ENCODE data around the gene PGAP3.

Gene PGAP3

DNA sequence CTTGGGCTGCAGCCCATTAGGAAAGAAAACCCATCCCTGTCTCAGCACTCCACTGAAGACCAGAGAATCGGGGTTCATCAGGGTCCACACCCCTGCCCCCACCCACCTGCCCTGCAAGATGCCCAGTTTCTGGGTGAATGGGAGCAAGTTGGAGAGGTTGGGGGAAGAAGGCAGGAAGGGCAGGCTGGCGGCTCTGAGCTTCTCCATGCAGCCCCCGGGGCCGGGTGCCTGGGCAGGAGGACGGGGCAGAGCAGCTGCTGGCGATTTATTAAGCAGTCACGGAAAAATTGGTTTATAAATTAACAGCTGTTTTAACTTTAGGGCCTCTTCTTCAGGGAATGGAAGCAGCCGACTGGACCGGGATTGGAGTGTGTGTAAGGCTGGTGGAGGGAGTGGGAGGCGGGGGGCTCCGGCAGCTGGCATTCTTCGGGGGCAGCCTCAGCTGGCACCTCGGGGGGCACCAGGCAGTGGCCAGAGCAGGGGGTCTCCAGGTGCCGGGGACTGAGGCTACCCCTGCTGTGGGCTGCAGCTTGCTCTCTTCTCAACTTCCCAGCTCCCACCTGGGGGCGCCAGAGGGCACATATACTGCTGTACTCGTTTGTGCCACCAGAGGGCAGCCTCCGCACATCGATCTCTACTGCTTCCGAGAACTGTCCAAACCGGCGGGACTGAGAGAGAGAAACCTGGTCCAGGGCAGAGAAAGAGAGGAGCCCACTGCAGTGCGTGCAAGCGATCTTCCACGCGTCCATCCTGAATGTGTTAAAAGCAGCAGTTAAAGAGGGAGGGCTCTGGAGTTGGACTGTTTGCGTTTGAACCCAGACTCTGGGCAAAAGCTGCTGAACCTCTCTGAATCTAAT, 66.1 kb downstream of the PGAP3 start (continued):
- 0 out of 2 replicates have a peak, but pooled peaks have one; percentile 14 for TF ChIP-seq ZNF10 (tag by site-specific recombination; IDR thresholded peaks at IDR 0.05)
- TF ChIP-seq ZNF416 (tag by site-specific recombination; IDR thresholded peaks at IDR 0.05), result no peak
- TF ChIP-seq ZNF701 (tag by site-specific recombination; IDR thresholded peaks at IDR 0.05), result no peak
- peak; percentile 80 for TF ChIP-seq ZBTB17 (tag by site-specific recombination; IDR thresholded peaks at IDR 0.05)
- TF ChIP-seq ZNF16 (tag by site-specific recombination; IDR thresholded peaks at IDR 0.05; ENCODE audit: low read depth), result no peak
- TF ChIP-seq ZBTB21 (tag by site-specific recombination; IDR thresholded peaks at IDR 0.05), result no peak
- TF ChIP-seq ZNF366 (tag by site-specific recombination; conservative IDR thresholded peaks at IDR 0.05), result peak; percentile 78
- TF ChIP-seq, protein P1, sequence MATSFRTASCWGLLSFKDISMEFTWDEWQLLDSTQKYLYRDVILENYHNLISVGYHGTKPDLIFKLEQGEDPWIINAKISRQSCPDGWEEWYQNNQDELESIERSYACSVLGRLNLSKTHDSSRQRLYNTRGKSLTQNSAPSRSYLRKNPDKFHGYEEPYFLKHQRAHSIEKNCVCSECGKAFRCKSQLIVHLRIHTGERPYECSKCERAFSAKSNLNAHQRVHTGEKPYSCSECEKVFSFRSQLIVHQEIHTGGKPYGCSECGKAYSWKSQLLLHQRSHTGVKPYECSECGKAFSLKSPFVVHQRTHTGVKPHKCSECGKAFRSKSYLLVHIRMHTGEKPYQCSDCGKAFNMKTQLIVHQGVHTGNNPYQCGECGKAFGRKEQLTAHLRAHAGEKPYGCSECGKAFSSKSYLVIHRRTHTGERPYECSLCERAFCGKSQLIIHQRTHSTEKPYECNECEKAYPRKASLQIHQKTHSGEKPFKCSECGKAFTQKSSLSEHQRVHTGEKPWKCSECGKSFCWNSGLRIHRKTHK (tag by site-specific recombination; IDR thresholded peaks at IDR 0.05), result no peak
- no peak for TF ChIP-seq ZNF155 (tag by site-specific recombination; IDR thresholded peaks at IDR 0.05)
- TF ChIP-seq ZNF626 (tag by site-specific recombination; IDR thresholded peaks at IDR 0.05), result no peak
- no peak for TF ChIP-seq ZNF610 (tag by site-specific recombination; IDR thresholded peaks at IDR 0.05; ENCODE audit: borderline replicate concordance)
- no peak for TF ChIP-seq ZNF302 (tag by site-specific recombination; IDR thresholded peaks at IDR 0.05; ENCODE audit: low read depth)
- TF ChIP-seq, protein P2, sequence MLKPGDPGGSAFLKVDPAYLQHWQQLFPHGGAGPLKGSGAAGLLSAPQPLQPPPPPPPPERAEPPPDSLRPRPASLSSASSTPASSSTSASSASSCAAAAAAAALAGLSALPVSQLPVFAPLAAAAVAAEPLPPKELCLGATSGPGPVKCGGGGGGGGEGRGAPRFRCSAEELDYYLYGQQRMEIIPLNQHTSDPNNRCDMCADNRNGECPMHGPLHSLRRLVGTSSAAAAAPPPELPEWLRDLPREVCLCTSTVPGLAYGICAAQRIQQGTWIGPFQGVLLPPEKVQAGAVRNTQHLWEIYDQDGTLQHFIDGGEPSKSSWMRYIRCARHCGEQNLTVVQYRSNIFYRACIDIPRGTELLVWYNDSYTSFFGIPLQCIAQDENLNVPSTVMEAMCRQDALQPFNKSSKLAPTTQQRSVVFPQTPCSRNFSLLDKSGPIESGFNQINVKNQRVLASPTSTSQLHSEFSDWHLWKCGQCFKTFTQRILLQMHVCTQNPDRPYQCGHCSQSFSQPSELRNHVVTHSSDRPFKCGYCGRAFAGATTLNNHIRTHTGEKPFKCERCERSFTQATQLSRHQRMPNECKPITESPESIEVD (tag by site-specific recombination; IDR thresholded peaks at IDR 0.05), result no peak
- TF ChIP-seq, protein P3, sequence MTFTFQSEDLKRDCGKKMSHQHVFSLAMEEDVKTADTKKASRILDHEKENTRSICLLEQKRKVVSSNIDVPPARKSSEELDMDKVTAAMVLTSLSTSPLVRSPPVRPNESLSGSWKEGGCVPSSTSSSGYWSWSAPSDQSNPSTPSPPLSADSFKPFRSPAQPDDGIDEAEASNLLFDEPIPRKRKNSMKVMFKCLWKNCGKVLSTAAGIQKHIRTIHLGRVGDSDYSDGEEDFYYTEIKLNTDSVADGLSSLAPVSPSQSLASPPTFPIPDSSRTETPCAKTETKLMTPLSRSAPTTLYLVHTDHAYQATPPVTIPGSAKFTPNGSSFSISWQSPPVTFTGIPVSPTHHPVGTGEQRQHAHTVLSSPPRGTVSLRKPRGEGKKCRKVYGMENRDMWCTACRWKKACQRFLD (tag by site-specific recombination; IDR thresholded peaks at IDR 0.05), result no peak
- TF ChIP-seq REST (tag by site-specific recombination; IDR thresholded peaks at IDR 0.05), result peak; percentile 95
- no peak; the same call in 1 of the 2 replicates for TF ChIP-seq ZBTB20 (tag by site-specific recombination; IDR thresholded peaks at IDR 0.05)
- no peak for TF ChIP-seq ZNF404 (tag by site-specific recombination; IDR thresholded peaks at IDR 0.05)
- TF ChIP-seq ZNF174 (tag by site-specific recombination; IDR thresholded peaks at IDR 0.05), result no peak
- TF ChIP-seq ZNF658 (tag by site-specific recombination; IDR thresholded peaks at IDR 0.05), result no peak
- TF ChIP-seq ZFP3 (tag by site-specific recombination; IDR thresholded peaks at IDR 0.05; ENCODE audit: low read depth), result no peak
- TF ChIP-seq ZBTB44 (tag by site-specific recombination; IDR thresholded peaks at IDR 0.05), result no peak
- no peak for TF ChIP-seq ZNF114 (tag by site-specific recombination; IDR thresholded peaks at IDR 0.05)
- no peak for TF ChIP-seq ZNF747 (tag by site-specific recombination; IDR thresholded peaks at IDR 0.05)
- no peak for TF ChIP-seq ZNF449 (tag by site-specific recombination; IDR thresholded peaks at IDR 0.05)
- TF ChIP-seq ZNF792 (tag by site-specific recombination; IDR thresholded peaks at IDR 0.05), result no peak
- TF ChIP-seq, protein P4, sequence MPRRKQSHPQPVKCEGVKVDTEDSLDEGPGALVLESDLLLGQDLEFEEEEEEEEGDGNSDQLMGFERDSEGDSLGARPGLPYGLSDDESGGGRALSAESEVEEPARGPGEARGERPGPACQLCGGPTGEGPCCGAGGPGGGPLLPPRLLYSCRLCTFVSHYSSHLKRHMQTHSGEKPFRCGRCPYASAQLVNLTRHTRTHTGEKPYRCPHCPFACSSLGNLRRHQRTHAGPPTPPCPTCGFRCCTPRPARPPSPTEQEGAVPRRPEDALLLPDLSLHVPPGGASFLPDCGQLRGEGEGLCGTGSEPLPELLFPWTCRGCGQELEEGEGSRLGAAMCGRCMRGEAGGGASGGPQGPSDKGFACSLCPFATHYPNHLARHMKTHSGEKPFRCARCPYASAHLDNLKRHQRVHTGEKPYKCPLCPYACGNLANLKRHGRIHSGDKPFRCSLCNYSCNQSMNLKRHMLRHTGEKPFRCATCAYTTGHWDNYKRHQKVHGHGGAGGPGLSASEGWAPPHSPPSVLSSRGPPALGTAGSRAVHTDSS (tag by site-specific recombination; IDR thresholded peaks at IDR 0.05), result no peak

Data from HEK293 (cell line).